H1 (cell line): Measurements from ENCODE around the gene AWAT2.

ENCODE experiments used
- CTCF ChIP-seq, 3 experiments: IDR thresholded peaks; 1 replicate in 2 of 3; 2 replicates in 1 of 3; pipeline versions ENCODE4 v1.5.1 to v1.6.1; 2011; ENCODE audit warnings: low read length in 3 of 3, mild to moderate bottlenecking in 3 of 3, inconsistent platforms in 2 of 3, low read depth in 1 of 3, moderate library complexity in 1 of 3; ENCODE audit not compliant: insufficient read depth in 1 of 3; ENCODE audit errors: control extremely low read depth in 1 of 3
- EZH2 ChIP-seq: fragments of 200-600 bp; sonication (generic); IDR thresholded peaks from 2 replicates; pipeline ENCODE4 v1.7.1; 2012; ENCODE audit warnings: low read depth, mild to moderate bottlenecking, moderate library complexity, low read length, inconsistent platforms; ENCODE audit not compliant: severe bottlenecking
- GABPA ChIP-seq: IDR thresholded peaks from 2 replicates; pipeline ENCODE4 v1.6.1; 2011; ENCODE audit warnings: mild to moderate bottlenecking, low read length, moderate library complexity, borderline replicate concordance; ENCODE audit not compliant: insufficient read depth
- POLR2AphosphoS5 ChIP-seq: IDR thresholded peaks from 2 replicates; pipeline ENCODE4 v1.6.1; 2011; ENCODE audit warnings: low read depth, low read length
- RFX5 ChIP-seq: IDR thresholded peaks from 2 replicates; pipeline ENCODE4 v1.6.1; 2011; ENCODE audit warnings: low read depth, low read length, improper control_type of control experiment, borderline replicate concordance

GRCh38 chrX:70039758-70040157, 10.0 kb downstream of the AWAT2 start:
- TF ChIP-seq RFX5 (no peak), CTCF (IDR thresholded peaks at IDR 0.05; ENCODE audit: control extremely low read depth in 1 of 3, insufficient read depth in 1 of 3, low read depth in 1 of 3, low read length in 3 of 3) (no peak), GABPA (no peak), EZH2 (no peak), POLR2AphosphoS5 (no peak)
